Activated naive CD8-positive, alpha-beta T cell (primary cell): Measurements from ENCODE around the gene HSDL2.

ENCODE experiments used
- H3K27ac Mint-ChIP-seq: one replicate; pipeline ENCODE4 v1.8.0; 2021; ENCODE audit warnings: mixed read lengths
- H3K27me3 Mint-ChIP-seq: one replicate; pipeline ENCODE4 v1.8.0; 2021; ENCODE audit warnings: mixed read lengths
- H3K36me3 Mint-ChIP-seq: one replicate; pipeline ENCODE4 v1.8.0; 2021; ENCODE audit warnings: mixed read lengths
- H3K4me1 Mint-ChIP-seq: one replicate; pipeline ENCODE4 v1.8.0; 2021; ENCODE audit warnings: low read depth, mixed read lengths
- H3K4me3 Mint-ChIP-seq: one replicate; pipeline ENCODE4 v1.8.0; 2021; ENCODE audit warnings: mild to moderate bottlenecking, mixed read lengths
- H3K9me3 Mint-ChIP-seq: one replicate; pipeline ENCODE4 v1.8.0; 2021; ENCODE audit warnings: low read depth, mixed read lengths

The HSDL2 gene

GRCh38 chr9:112486221-112487007, 106.5 kb downstream of the HSDL2 start, which contains the start of gene KIAA1958:
KIAA1958 (plus strand) TSS chr9:112486827; CDS start chr9:112574081, 87,254 bp downstream.
- peaks cover 42% of the 10 kb centered on the region for H3K4me1 Mint-ChIP-seq
- H3K4me3 Mint-ChIP-seq = peak within 1 kb of the TSS; percentile 98
- peak within 1 kb of the TSS; percentile 96 for H3K27ac Mint-ChIP-seq
- no peaks in the 10 kb centered on the region for H3K9me3 Mint-ChIP-seq
- H3K27me3 Mint-ChIP-seq = no peaks in the 10 kb centered on the region
- H3K36me3 Mint-ChIP-seq = peaks cover 2% of the 10 kb centered on the region

GRCh38 chr9:112487008-112487798, 107.3 kb downstream of the HSDL2 start:
- Mint-ChIP-seq H3K9me3 (no peaks in the 10 kb centered on the region), H3K27ac (peak overlapping the region; percentile 90), H3K4me3 (peak overlapping the region; percentile 96), H3K27me3 (no peaks in the 10 kb centered on the region), H3K4me1 (peaks cover 44% of the 10 kb centered on the region), H3K36me3 (peaks cover 2% of the 10 kb centered on the region)

- Mint-ChIP-seq H3K27ac (peak overlapping the region; percentile 90), H3K36me3 (peaks cover 2% of the 10 kb centered on the region), H3K9me3 (no peaks in the 10 kb centered on the region), H3K4me1 (peaks cover 44% of the 10 kb centered on the region), H3K4me3 (peak overlapping the region; percentile 96), H3K27me3 (no peaks in the 10 kb centered on the region)
These were observed 108.0 kb downstream of the HSDL2 start for GRCh38 chr9:112487799-112488340.

- Mint-ChIP-seq H3K36me3 (peaks cover 12% of the 10 kb centered on the region), H3K27ac (no peak overlapping the region), H3K4me3 (peak overlapping the region; percentile 10), H3K9me3 (peaks cover 6% of the 10 kb centered on the region), H3K27me3 (no peaks in the 10 kb centered on the region), H3K4me1 (peaks cover 44% of the 10 kb centered on the region)
These were observed 109.2 kb downstream of the HSDL2 start for GRCh38 chr9:112489039-112489546.

- Mint-ChIP-seq H3K27me3 (no peaks in the 10 kb centered on the region), H3K4me3 (no peak overlapping the region), H3K4me1 (peaks cover 44% of the 10 kb centered on the region), H3K27ac (no peak overlapping the region), H3K9me3 (peaks cover 12% of the 10 kb centered on the region), H3K36me3 (peaks cover 20% of the 10 kb centered on the region)
These were observed 110.2 kb downstream of the HSDL2 start for GRCh38 chr9:112489876-112490666.

GRCh38 chr9:112493393-112494137, 113.7 kb downstream of the HSDL2 start:
- Mint-ChIP-seq H3K9me3 (peaks cover 15% of the 10 kb centered on the region), H3K4me1 (peaks cover 23% of the 10 kb centered on the region), H3K27me3 (no peaks in the 10 kb centered on the region), H3K4me3 (no peak overlapping the region), H3K36me3 (peaks cover 25% of the 10 kb centered on the region), H3K27ac (no peak overlapping the region)

- Mint-ChIP-seq H3K9me3 (peaks cover 15% of the 10 kb centered on the region), H3K27ac (no peak overlapping the region), H3K36me3 (peaks cover 30% of the 10 kb centered on the region)
These were observed 114.2 kb downstream of the HSDL2 start for GRCh38 chr9:112494153-112494552.

GRCh38 chr9:112495614-112496013, 115.7 kb downstream of the HSDL2 start:
- Mint-ChIP-seq H3K9me3 (peaks cover 15% of the 10 kb centered on the region), H3K27ac (no peak overlapping the region), H3K27me3 (no peaks in the 10 kb centered on the region), H3K36me3 (peaks cover 30% of the 10 kb centered on the region), H3K4me1 (peaks cover 10% of the 10 kb centered on the region), H3K4me3 (no peak overlapping the region)

More at GRCh38 chr9:112494153-112494552, 114.2 kb downstream of the HSDL2 start:
- Mint-ChIP-seq H3K4me3 (no peak overlapping the region), H3K27me3 (no peaks in the 10 kb centered on the region), H3K4me1 (peaks cover 21% of the 10 kb centered on the region)

- Mint-ChIP-seq H3K4me1 (peaks cover 8% of the 10 kb centered on the region), H3K36me3 (peaks cover 30% of the 10 kb centered on the region), H3K27ac (no peak overlapping the region), H3K27me3 (no peaks in the 10 kb centered on the region), H3K9me3 (peaks cover 15% of the 10 kb centered on the region), H3K4me3 (no peak overlapping the region)
These were observed 116.3 kb downstream of the HSDL2 start for GRCh38 chr9:112496074-112496722.

GRCh38 chr9:112500842-112501241, 120.9 kb downstream of the HSDL2 start:
- H3K4me3 Mint-ChIP-seq = no peak overlapping the region
- no peak overlapping the region for H3K27ac Mint-ChIP-seq
- H3K27me3 Mint-ChIP-seq = no peaks in the 10 kb centered on the region
- H3K9me3 Mint-ChIP-seq = no peaks in the 10 kb centered on the region
- peaks cover 8% of the 10 kb centered on the region for H3K36me3 Mint-ChIP-seq
- peaks cover 8% of the 10 kb centered on the region for H3K4me1 Mint-ChIP-seq

- peaks cover 6% of the 10 kb centered on the region for H3K36me3 Mint-ChIP-seq
- H3K4me3 Mint-ChIP-seq = no peak overlapping the region
- no peaks in the 10 kb centered on the region for H3K9me3 Mint-ChIP-seq
These were observed 121.4 kb downstream of the HSDL2 start for GRCh38 chr9:112501287-112501686.

GRCh38 chr9:112502175-112502946, 122.5 kb downstream of the HSDL2 start:
- H3K9me3 Mint-ChIP-seq = no peaks in the 10 kb centered on the region
- no peak overlapping the region for H3K4me3 Mint-ChIP-seq
- H3K27me3 Mint-ChIP-seq = no peaks in the 10 kb centered on the region
- H3K27ac Mint-ChIP-seq = no peak overlapping the region
- peaks cover 10% of the 10 kb centered on the region for H3K4me1 Mint-ChIP-seq
- H3K36me3 Mint-ChIP-seq = peaks cover 6% of the 10 kb centered on the region

More at GRCh38 chr9:112501287-112501686, 121.4 kb downstream of the HSDL2 start:
- Mint-ChIP-seq H3K27ac (no peak overlapping the region), H3K4me1 (peaks cover 9% of the 10 kb centered on the region), H3K27me3 (no peaks in the 10 kb centered on the region)

GRCh38 chr9:112503170-112503569, 123.3 kb downstream of the HSDL2 start:
- Mint-ChIP-seq H3K27me3 (no peaks in the 10 kb centered on the region), H3K9me3 (no peaks in the 10 kb centered on the region), H3K4me1 (peaks cover 10% of the 10 kb centered on the region), H3K4me3 (no peak overlapping the region), H3K27ac (no peak overlapping the region), H3K36me3 (peaks cover 9% of the 10 kb centered on the region)
